HuH-7.5 (cell line): Measurements from ENCODE around the gene LBX2.

Experiments used
- DNase-seq: peaks from one replicate; pipeline ENCODE4 v3.0.0; 2011; ENCODE audit warnings: low spot score

LBX2 gene

GRCh38 chr2:74525717-74526648 is 26.6 kb upstream of the LBX2 start, which contains the start of gene DQX1:
Gene DQX1, minus strand, starts transcription at chr2:74526231. Its CDS starts 502 bp downstream, at chr2:74525729.
- no peak for DNase-seq

- DNase-seq: no peak
Measured at GRCh38 chr2:74524955-74525716, 25.7 kb upstream of the LBX2 start.

- no peak for DNase-seq
Measured at GRCh38 chr2:74524005-74524404, 24.6 kb upstream of the LBX2 start.

- DNase-seq: no peak
Measured at GRCh38 chr2:74522516-74522915, 23.1 kb upstream of the LBX2 start.

- no peak for DNase-seq
Measured at GRCh38 chr2:74516650-74517049, 17.2 kb upstream of the LBX2 start.

- no peak for DNase-seq
Measured at GRCh38 chr2:74515981-74516633, 16.7 kb upstream of the LBX2 start.

GRCh38 chr2:74515271-74515980 is 16.0 kb upstream of the LBX2 start:
- DNase-seq: no peak

- DNase-seq: no peak
Measured at GRCh38 chr2:74514368-74515270, 15.2 kb upstream of the LBX2 start, which contains the start of gene TLX2. Gene TLX2, plus strand, starts transcription at chr2:74514450. Its CDS starts 357 bp downstream, at chr2:74514807.

- DNase-seq: no peak
Measured at GRCh38 chr2:74513605-74514367, 14.4 kb upstream of the LBX2 start.

- no peak for DNase-seq
Measured at GRCh38 chr2:74512744-74513604, 13.6 kb upstream of the LBX2 start.

- DNase-seq: no peak
Measured at GRCh38 chr2:74511104-74511989, 11.9 kb upstream of the LBX2 start.

GRCh38 chr2:74510272-74510671 is 10.9 kb upstream of the LBX2 start:
- no peak for DNase-seq

GRCh38 chr2:74507926-74508520 is 8.6 kb upstream of the LBX2 start:
- no peak for DNase-seq

- peak; percentile 92 for DNase-seq
Measured at GRCh38 chr2:74507145-74507925, 7.9 kb upstream of the LBX2 start, which contains the start of gene PCGF1. Gene PCGF1, minus strand, starts transcription at chr2:74507695. Its CDS starts 27 bp downstream, at chr2:74507668.

- no peak for DNase-seq
Measured at GRCh38 chr2:74505448-74506246, 6.2 kb upstream of the LBX2 start.

GRCh38 chr2:74504591-74504990 is 5.2 kb upstream of the LBX2 start:
- no peak for DNase-seq
